Breast epithelium (tissue), 3 donors: Measurements from ENCODE around the gene IMPG1.
"Not testable (repeated sequence)": the region's sequence is repeated elsewhere in the genome, so short reads cannot be mapped to it uniquely, and the experiment has no call there.

Experiments used
- POLR2A ChIP-seq: fragments of 450-650 bp; IDR thresholded peaks from one replicate; pipeline ENCODE4 v1.6.1; 2016; ENCODE audit warnings: antibody characterized with exemption, mild to moderate bottlenecking, moderate library complexity
- POLR2AphosphoS5 ChIP-seq, 3 donors: sonication (generic); formaldehyde crosslinking; IDR thresholded peaks; one replicate each; pipeline ENCODE4 v1.6.1; 2017; ENCODE audit warnings: antibody characterized with exemption in 3 of 3
- TF ChIP-seq, protein P1 (sequence below), 3 donors: fragments of 450-650 bp; IDR thresholded peaks; one replicate each; pipeline ENCODE4 v1.5.1; 2016 to 2017; ENCODE audit warnings: antibody characterized with exemption in 3 of 3, mild to moderate bottlenecking in 3 of 3, moderate library complexity in 3 of 3

- TF ChIP-seq POLR2A; POLR2AphosphoS5 (IDR thresholded peaks at IDR 0.05): not testable (repeated sequence)
- TF ChIP-seq, protein P1, sequence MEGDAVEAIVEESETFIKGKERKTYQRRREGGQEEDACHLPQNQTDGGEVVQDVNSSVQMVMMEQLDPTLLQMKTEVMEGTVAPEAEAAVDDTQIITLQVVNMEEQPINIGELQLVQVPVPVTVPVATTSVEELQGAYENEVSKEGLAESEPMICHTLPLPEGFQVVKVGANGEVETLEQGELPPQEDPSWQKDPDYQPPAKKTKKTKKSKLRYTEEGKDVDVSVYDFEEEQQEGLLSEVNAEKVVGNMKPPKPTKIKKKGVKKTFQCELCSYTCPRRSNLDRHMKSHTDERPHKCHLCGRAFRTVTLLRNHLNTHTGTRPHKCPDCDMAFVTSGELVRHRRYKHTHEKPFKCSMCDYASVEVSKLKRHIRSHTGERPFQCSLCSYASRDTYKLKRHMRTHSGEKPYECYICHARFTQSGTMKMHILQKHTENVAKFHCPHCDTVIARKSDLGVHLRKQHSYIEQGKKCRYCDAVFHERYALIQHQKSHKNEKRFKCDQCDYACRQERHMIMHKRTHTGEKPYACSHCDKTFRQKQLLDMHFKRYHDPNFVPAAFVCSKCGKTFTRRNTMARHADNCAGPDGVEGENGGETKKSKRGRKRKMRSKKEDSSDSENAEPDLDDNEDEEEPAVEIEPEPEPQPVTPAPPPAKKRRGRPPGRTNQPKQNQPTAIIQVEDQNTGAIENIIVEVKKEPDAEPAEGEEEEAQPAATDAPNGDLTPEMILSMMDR (IDR thresholded peaks at IDR 0.05): not testable (repeated sequence)
These were observed 167.3 kb downstream of the IMPG1 start for GRCh38 chr6:75905129-75905528.
